Prostate gland (tissue), 2 donors: Measurements from ENCODE around the gene LRRN2.

ENCODE experiments used
- CTCF ChIP-seq, 4 experiments: fragments of 200-600 bp in 2 of 4; fragments of 450-650 bp in 2 of 4; sonication (generic) in 2 of 4; IDR thresholded peaks; 1 replicate in 3 of 4; 2 replicates in 1 of 4; pipeline ENCODE4 v1.5.1; 2016 to 2019; ENCODE audit warnings: antibody characterized with exemption in 4 of 4, mild to moderate bottlenecking in 2 of 4, moderate library complexity in 2 of 4
- POLR2A ChIP-seq: fragments of 450-650 bp; IDR thresholded peaks from one replicate; pipeline ENCODE4 v1.6.1; 2016; ENCODE audit warnings: antibody characterized with exemption, mild to moderate bottlenecking

DNA sequence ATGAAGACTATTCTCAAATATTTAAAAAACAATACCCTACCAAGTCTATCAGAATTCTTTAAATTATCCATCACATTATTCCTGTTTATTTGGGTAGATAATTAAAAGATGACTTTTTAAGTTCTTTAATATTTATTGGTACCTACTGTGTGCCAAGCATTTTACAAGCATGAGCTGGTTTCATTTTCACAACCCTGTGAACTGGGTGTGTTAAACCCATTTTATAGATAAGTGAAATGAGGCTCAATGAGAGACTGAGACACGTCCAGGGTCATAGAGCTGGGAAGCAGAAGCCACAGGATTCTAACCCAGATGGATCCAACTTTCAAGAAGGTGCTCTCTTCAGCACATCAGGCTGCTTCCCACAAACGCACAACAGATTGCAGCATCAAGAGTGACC lies 12.3 kb downstream of the LRRN2 start:
- TF ChIP-seq CTCF (IDR thresholded peaks at IDR 0.05) (no peak), POLR2A (no peak)
